ENCODE data around the gene CNGA3.
"Not testable (repeated sequence)": the region's sequence is repeated elsewhere in the genome, so short reads cannot be mapped to it uniquely, and the experiment has no call there.

Gene CNGA3

DNA sequence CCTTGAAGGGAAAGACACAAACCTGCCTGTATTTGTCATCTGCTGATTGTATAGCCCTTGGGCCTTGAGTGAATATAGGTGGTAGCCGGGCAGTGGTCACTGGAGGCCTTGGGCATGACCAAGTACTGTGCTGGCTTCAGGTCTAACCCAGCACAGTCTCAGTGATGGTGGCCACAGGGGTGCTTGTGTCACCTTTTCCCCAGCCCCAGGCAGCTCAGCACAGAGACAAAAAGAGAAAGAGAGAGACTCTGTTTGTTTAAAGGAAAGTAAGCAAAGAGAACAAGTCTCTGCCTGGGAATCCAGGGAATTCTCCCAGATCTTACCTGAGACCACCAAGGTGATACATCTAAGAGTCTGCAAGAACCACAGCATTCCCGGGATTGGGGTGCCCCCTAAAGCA lies 59.0 kb downstream of the CNGA3 start:
- no peak for DNase-seq

DNA sequence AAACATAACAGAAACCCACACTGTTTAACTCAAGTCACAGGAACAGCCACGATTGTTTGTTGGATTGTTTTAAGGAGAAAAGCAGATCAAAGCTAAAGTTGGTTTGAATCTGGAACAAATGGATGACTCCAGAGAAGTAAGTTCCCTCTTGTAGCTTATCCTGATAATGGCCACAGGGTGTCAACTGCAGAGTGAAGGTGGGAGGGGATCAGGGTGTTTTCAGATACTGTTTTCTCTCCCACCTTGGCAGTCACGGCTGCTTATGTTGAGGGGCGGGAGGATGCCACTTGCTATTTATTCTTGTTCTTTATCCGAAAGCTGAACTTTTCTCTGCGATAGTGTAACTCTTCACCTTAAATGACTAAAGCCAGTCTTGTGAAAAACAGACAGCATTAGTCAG lies 61.9 kb downstream of the CNGA3 start:
- DNase-seq, result no peak

GRCh38 chr2:98412751-98413458 lies 66.6 kb downstream of the CNGA3 start:
- DNase-seq, result peak; percentile 92

DNA sequence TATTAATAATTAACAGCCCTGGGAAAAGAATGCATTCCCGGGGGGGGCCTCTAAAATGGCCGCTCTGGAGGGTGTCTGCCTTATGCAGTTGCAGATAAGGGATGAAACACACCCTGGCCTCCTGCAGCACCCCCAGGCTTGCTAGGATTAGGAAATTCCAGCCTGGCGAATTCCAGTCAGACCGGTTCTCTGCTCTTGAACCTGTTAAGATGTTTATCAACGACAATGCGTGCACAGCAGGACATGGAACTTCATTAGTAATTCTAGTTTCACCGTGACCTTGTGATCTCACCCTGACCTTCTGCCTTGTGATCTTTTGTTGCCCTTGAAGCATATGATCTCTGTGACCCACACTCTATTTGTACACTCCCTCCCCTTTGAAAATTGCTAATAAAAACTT lies 68.0 kb downstream of the CNGA3 start:
- not testable (repeated sequence) for DNase-seq

DNA sequence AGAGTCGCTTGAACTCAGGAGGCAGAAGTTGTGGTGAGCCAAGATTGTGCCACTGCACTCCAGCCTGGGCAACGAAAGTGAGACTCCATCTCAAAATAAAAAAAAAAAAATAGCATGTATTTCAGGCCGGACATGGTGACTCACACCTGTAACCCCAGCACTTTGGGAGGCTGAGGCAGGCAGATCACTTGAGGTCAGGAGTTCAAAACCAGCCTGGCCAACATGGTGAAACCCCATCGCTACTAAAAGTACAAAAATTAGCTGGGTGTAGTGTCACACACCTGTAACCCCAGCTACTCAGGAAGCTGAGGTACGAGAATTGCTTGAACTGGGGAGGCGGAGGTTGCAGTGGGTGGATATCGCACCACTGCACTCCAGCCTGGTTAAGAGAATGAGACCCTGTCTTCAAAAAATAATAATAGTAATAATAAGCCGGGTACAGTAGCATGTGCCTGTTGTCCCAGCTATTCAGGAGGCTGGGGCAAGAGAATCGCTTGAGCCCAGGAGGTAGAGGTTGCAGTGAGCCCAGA lies 69.5 kb downstream of the CNGA3 start:
- not testable (repeated sequence) for DNase-seq

DNA sequence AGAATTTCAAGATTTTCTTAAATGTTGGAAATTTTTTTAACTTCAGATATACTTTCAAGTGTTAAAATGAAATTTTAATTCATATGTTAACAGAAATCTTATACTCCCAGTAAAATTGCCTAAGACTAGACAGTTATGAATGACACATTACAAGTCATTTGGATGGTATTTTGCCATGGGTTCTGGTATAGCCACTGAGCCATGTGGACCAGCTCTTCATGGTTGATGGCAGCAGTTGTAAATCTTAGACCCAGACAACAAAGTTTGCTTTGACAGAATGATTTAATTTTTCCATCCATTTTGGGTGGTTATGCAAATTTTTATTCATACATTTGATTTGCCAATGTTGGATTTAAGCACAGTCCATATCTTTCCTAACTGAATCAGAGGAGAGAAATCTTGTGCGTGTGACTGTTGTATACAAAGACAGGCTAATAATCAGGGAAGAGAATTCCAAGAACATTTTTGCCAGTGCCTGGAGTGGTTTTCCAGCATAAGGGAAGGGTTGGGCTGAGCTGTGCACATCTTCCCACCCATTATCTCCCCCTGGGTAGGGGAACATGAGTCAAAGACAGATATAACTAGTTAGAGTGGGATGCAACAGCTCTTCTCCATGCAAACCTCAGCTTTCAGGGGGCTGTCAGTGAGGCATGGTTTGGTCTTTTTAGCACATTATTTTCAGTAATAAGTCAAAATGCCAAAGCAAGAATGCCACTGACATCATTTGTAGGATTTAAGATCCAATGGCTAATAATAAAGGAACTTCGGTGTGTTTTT lies 70.3 kb downstream of the CNGA3 start:
- DNase-seq, result no peak

GRCh38 chr2:98419544-98419943 lies 73.3 kb downstream of the CNGA3 start:
- no peak for DNase-seq

DNA sequence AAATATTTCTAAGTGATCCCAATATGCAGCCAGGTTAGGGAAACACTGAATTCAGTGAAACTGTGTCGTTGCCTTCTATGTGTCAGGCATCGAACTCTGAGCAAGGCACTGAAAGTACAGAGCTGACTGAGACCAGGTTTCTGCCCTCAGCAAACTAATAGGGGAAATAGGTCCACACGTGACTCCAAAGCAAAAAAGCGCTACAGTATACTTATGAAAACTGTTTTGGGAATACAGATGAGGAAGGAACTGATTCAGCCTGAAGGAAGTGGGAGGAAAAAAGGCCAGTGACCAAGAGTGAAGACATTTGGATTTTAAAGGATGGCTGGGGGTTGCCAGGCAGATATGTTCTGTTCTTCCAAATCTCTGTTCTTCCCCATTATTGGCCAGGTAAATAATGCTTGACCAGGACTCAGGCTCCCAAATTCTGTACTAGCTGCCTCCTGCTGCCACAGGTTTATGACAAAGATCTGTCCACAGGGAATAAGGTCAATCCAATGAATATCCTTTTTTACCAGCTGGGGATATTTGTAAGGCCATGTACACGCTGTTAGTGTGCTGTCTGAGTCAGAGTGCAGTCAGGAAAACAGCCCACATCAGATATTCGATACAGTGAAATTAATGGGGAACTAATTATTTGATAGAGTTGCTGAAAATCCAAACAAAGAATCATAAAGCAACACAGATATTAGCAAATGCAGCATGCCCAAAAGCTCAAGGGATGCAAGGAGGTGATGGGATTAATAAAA lies 73.9 kb downstream of the CNGA3 start:
- DNase-seq, result no peak

- peak; percentile 12 for DNase-seq
These were observed 76.2 kb downstream of the CNGA3 start for GRCh38 chr2:98422449-98422848.

DNA sequence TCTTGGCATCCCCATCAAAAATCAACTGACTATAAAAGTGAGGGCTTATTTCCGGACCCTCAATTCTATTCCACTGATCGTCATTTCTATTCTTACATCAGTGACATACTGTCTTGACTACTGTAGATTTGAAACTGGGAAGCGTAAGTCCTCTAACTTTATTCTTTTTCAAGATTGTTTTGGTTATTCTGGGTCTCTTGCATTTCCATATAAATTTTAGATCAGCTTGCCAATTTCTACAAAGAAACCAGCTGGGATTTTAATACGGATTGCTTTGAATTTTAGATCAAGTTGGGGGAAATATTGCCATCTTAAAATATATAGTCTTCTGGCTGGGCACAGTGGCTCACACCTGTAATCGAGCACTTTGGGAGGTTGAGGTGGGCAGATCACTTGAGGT lies 80.5 kb downstream of the CNGA3 start:
- DNase-seq, result no peak

GRCh38 chr2:98432145-98432544 lies 85.9 kb downstream of the CNGA3 start:
- DNase-seq, result no peak

DNA sequence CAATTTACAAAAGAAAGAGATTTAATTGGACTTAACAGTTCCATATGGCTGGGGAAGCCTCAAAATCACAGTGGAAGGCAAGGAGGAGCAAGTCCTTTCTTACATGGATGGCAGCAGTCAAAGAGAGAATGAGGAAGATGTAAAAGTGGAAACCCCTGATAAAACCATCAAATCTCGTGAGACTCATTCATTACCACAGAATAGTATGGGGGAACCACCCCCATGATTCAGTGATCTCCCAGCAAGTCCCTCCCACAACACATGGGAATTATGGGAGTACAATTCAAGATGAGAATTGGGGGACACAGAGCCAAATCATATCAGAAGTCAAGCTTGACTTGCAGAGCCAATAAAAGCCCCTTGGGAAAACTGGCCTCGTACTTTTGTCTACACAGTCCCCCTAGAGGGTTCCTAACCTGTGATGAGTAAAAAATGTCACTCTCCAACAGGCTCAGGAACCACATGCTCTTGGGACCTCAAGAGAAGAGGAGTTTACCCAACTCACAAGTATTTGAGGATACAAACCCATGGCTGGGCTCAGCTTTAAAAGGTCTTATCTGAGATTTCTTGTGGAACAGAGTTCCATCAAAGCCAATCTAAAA lies 87.2 kb downstream of the CNGA3 start:
- DNase-seq, result no peak

DNA sequence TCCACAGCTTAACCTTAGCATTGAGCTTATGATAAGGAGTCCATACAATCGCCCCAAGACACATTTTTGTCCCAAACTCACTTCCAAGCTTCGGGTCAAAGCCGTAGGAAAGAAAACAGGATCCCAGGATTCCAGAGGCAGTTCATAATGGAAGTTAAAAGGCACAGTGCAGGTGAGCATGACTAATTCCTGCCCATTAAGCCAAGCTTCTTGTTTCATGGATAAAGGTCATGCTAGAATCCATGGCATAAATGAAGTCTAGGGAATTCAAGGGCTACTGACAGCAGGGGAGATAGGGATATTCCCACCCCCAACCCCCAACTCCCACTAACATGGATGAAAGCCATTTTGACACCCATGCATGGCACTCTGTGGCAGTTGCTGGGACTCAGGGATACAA lies 88.2 kb downstream of the CNGA3 start:
- DNase-seq, result no peak

GRCh38 chr2:98435670-98436069 lies 89.4 kb downstream of the CNGA3 start:
- DNase-seq, result not testable (repeated sequence)

DNA sequence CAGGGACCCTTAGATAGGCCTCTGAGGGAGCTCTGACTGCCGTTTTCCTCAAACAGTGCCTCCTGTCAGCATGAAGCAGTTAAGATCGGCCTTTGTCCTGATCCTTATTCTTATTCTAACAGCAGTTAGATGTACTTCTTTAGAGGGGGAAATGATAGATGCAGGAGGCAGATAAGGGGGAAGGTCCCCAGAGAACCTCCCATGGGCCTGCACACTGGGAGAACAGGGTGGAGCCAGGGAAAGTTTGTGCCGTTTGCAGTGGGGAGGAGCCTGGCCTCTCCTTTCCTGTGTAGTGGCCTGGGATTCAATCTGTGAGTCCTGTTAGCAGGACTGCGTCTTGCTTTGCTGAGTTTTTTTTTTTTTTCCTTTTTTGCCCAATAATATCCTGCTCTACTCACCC lies 90.5 kb downstream of the CNGA3 start:
- DNase-seq, result no peak

DNA sequence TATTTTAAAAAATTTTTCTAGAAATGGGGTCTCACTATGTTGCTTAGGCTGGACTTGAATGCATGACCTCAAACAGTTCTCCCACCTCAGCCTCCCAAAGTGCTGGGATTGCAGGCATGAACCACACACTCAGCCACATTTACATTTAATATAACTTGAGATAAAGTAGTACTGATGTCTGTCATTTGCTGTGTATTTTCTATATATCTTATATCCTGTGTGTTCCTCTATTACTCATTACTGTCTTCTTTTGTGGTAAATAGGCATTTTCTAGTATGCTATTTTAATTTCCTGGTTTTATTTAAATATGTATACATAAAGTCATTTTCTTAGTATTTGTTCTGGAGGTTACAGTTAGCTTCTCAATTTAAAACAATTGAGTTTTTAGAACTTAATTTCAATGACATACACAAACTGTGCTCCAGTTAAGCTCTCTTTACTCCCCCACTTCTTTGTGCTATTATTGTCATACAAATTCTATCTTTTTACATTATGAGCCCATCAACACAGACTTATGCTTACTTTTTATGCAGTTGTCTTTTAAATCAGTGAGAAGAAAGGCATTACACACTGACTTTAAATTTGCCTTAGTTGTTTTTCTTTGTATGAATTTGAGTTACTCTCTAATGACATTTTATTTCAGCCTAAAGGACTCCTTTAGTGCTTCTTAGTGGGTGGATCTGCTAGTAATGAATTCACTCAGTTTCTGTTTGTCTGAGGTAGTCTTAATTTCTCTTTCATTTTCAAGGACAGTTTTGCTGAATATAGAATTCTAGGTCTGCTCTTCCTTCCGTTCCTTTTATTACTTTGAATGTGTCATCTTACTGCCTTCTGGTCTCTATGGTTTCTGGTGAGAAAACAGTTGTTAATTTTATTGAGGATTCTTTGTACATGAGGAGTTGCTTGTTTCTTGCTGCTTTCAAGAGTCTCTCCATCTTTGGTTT lies 92.2 kb downstream of the CNGA3 start:
- no peak for DNase-seq

GRCh38 chr2:98441706-98442450 lies 95.6 kb downstream of the CNGA3 start:
- DNase-seq, result peak; percentile 37

GRCh38 chr2:98442488-98442887 lies 96.2 kb downstream of the CNGA3 start:
- no peak for DNase-seq

- DNase-seq, result peak; percentile 87
These were observed 98.3 kb downstream of the CNGA3 start, which contains the start of gene INPP4A for GRCh38 chr2:98444436-98445176. INPP4A (plus strand) TSS chr2:98444858; CDS start chr2:98520049, 75,191 bp downstream.

- DNase-seq, result peak; percentile 51
These were observed 99.0 kb downstream of the CNGA3 start for GRCh38 chr2:98445177-98445682.
